Stimulated activated CD4-positive, alpha-beta T cell treated with anti-CD3 and anti-CD28 coated beads, Interleukin-2, amount 100 ng/mL, for 48 hours (primary cell): ENCODE measurements around the gene CPM.
"Not testable (repeated sequence)": the region's sequence is repeated elsewhere in the genome, so short reads cannot be mapped to it uniquely, and the experiment has no call there.

Experiments used
- DNase-seq, 2 donors: peaks; one replicate each; pipeline ENCODE4 v3.0.0-alpha.2; 2020

CPM gene

DNA sequence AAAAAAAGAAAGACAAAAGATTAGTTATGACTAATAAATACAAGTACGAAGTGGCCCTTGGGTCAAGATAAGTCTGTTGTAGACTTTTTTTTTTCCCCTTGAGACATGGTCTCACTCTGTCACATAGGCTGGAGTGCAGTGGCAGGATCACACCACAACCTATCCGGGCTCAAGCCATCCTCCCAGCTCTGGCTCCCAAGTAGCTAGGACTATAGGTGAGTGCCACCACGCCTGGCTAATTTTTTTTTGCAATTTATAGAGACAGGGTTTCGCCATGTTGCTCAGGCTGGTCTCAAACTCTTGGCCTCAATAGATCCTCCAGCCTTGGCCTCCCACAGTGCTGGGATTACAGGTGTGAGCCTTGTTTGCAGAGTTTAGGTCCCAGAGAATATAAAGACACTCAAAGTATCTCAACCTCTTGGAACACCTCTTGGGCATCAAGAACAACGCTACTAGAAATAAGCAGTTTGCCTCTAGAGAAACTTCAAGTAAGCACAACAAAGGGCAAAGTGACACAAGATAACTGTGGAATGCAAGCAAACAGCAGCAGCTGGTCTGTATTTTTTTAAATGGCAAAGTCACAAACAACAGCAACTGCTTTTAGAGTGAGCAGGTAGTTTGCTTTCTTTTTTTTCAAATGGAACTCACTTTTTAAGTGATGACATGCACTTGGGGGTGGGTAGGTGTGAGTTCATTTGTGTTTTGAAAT, 128.9 kb downstream of the CPM start:
- no peak for DNase-seq

GRCh38 chr12:68802911-68803651, 129.9 kb downstream of the CPM start:
- not testable (repeated sequence) for DNase-seq

GRCh38 chr12:68802372-68802745, 130.6 kb downstream of the CPM start:
- not testable (repeated sequence) for DNase-seq
